ENCODE results near the gene FAM47E. TPM values are rescaled to one million over a fixed set of nuclear protein-coding genes. Genes with fewer than 3 reads are reported as not detected.

The FAM47E gene
- total RNA-seq, 1 donor from 2014 or later: 5.7 TPM

Other genes starting within 250 kb of the FAM47E start
- gene CXCL9, start 244.2 kb upstream of the FAM47E start, total RNA-seq: not detected in 2 replicates
- gene CXCL10, start 228.2 kb upstream of the FAM47E start, total RNA-seq: 0.30 and 0.35 TPM in 2 replicates
- 0.10 and 1.2 TPM in 2 replicates for gene CXCL11, start 215.7 kb upstream of the FAM47E start, total RNA-seq
- gene ART3, start 177.0 kb upstream of the FAM47E start, total RNA-seq: not detected in 2 replicates
- gene NUP54, start 103.3 kb upstream of the FAM47E start, total RNA-seq: 48.6 and 80.7 TPM in 2 replicates
- 180 and 259 TPM in 2 replicates for gene SCARB2, start 37.9 kb upstream of the FAM47E start, total RNA-seq
- 10.6 and 11.6 TPM in 2 replicates for gene STBD1, start 55.0 kb downstream of the FAM47E start, total RNA-seq
- gene CCDC158, start 169.4 kb downstream of the FAM47E start, total RNA-seq: 1.7 and 3.8 TPM in 2 replicates
- gene SHROOM3, start 183.5 kb downstream of the FAM47E start, total RNA-seq: 64.4 and 66.6 TPM in 2 replicates